GM18511 (cell line): ENCODE data around the gene SLC12A7.
"Not testable (repeated sequence)": the region's sequence is repeated elsewhere in the genome, so short reads cannot be mapped to it uniquely, and the experiment has no call there.

Source experiments
- ATAC-seq: cut with Tn5 transposase; IDR thresholded peaks from one replicate; pipeline ENCODE4 v1.9.1; 2021; ENCODE audit warnings: mild to moderate bottlenecking, moderate library complexity; ENCODE audit not compliant: unreplicated experiment

Gene SLC12A7

DNA sequence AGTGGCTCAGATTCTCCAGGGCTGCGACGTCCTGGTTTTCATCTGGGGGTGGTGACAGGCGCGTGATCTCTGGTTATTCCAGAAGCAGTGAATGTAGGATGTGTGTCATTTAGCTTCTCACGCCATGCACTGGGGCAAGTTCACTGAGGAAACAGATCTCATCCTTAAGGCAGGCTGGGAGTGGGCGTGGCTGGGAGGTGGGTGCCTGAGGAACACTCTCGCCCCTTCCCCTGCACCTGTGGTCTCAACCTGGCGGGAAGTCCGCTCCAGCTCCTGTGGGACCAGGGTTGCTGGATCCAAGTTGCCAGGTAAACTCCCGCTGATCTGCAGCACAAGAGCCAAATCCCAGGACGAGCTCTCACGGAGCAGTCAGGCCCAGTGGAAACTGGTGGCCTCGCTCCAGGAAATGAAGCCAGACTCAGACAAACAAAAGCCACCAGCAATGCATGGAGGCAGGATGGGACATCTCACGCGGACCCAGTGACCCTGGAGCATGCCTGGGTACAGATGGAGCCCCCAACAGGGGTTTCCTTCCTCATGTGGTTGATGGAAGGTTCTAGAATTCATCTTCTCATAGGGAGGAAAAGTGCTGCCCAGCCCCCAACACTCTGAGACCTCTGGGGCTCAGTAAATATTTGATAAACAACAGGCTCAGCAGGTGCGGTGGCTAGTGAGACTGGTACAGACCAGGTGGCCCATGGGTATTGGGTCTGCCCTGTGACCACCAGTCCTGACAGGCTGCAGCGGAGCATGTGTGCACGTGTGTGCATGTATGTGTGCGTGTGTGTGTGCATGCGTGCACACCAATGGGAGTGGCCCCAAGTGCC, 16.3 kb upstream of the SLC12A7 start:
- no peak for ATAC-seq

DNA sequence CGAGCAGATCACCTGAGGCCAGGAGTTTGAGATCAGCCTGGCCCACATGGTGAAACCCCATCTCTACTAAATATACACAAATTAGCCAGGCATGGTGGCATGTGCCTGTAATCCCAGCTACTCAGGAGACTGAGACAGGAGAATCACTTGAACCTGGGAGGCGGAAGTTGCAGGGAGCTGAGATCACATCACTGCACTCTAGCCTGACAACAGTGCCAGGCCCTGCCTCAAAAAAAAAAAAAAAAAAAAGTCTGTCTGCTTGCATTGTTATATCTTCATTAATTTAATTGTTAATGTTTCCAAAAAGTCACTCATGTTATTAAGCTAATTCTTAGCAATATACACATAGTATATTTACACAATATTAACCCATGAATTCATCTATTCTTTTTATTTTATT, 13.8 kb upstream of the SLC12A7 start:
- ATAC-seq, result not testable (repeated sequence)

GRCh38 chr5:1125030-1125357, 13.1 kb upstream of the SLC12A7 start:
- ATAC-seq, result no peak

DNA sequence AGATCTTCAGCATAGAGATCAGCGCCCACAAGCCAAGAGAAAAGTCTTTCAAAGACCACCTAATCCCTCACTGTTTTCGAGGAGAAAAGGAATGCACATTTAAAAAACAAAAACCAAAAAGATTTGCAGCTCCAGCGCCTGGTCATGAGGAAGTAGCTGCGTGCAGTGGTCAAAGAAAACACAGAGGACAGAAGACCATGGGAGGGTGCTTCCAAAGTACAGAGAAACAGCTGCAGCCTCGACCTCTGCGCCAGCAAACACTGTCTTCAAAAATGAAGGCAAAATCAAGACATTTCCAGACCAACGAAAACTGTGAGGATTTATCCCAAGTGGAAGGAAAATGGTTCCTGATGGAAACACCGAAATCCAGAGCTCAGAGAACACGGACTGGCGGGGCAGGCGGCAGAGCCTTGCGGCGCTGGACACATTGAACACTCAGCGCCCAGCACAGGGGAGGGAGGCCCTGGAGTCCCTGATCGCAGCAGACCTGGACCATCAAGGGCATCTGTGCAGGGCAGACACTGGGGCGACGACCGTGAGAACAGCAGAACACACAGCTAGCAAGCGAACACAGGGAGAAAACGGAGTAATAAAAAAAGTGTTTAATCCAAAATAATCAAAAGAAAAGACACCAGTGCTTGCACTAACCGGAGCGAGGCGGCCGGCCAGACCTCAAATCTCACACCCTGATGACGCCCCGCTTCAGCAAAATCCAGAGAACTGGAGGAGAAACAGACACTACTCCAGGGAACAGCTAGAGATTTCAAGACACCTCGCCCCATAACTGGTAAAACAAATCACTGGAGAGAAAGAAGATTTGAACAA, 12.6 kb upstream of the SLC12A7 start:
- no peak for ATAC-seq

DNA sequence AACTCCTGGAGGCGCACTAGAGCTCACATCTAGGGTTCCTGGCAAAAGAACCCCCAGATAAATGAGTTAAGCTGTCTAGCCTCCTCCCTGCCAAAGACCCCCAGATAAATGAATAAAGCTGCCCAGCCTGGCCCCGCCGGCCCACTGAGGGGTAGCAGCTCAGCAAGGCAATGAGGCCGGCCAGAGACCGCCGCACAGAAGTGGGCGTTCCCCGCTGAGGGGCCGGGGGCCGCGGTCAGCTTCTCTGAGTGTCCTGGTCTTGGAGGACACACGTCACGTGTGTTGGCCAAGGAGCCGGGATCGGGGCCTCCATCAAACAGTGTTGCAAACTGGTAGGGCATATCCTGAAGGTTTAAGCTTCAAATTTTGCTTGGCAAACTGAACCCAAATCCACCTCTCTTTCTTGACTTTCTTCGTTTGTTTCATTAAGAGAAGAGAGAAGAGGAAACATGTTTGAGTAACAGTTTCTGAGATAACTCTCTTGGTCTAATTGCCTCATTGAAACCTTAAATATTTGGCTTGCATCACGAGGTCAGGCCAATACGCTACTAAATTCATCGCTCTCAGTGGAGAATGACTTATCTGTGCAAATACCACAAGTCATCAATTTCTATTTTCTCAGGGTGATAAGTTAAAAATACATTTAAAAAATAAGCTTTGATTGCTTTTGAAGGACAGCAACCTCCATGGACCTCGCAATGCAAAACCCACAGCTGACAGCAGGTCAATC, 11.7 kb upstream of the SLC12A7 start:
- ATAC-seq, result no peak

GRCh38 chr5:1122511-1123294, 10.8 kb upstream of the SLC12A7 start:
- ATAC-seq, result no peak

DNA sequence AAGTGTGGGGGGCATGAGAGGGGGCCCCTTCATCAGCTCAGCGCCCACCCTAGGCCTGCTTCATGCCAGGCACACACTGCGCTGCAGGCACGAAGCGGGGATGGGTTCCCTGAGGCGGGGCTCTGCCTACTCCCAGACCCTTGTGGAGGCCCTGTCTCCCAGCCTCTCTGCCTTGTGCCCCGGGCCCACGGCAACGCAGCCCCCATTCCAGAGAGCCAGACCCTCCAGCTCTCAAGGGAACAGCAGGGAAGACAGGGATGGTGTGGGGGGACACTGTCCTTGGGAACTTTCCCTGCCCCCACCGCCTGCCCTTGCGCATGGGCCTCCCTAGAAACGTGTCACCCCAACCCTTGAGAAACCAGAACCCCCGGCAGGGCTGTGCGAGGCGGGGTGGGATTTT, 10.0 kb upstream of the SLC12A7 start:
- ATAC-seq, result no peak

DNA sequence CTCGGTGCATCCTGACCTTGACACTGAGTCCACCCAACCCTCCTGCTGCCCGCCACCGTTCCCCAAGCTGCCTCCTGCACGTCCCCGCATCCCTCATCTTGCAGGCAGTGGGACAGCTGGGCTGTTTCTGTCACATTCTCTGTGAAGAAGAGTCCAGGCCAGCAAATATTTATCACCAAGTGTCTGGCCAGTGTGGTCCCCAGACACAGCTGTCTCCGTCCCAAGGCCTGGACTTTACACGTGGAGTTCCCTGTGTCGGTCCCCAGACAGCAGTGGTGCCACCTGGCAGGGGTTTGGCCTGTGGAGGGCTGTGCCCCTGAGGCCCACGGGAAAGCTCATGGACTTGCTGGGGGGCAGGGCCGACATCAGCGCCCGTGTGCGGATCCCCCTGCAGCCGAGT, 9.2 kb upstream of the SLC12A7 start:
- no peak for ATAC-seq

GRCh38 chr5:1120236-1120999, 8.6 kb upstream of the SLC12A7 start:
- ATAC-seq, result no peak

GRCh38 chr5:1119312-1119831, 7.5 kb upstream of the SLC12A7 start:
- ATAC-seq, result no peak

- ATAC-seq, result no peak
These were observed 6.9 kb upstream of the SLC12A7 start for GRCh38 chr5:1118738-1119137.

DNA sequence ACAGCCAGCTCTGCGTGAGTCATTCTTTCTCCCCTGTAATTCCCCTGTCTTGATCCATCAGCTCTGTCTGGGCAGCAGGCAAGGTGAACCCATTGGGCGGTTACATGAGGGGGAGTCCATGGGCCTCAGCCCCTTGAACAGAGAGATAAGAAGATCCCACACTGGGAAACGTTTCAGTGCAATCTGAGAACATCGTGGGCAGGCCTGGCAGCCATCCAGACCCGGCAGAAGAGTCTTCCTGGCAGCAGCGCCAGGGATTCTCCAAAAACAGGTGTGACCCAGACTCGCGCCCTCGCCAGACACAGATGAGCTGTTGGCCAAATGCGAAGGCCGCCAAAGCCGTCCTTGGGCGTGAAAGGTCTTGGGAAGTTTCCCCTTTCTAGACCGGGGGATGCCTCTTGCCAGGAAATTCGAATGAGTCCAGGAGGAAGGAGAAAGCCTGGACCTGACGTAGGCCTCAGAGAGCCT, 6.4 kb upstream of the SLC12A7 start:
- no peak for ATAC-seq

GRCh38 chr5:1116977-1117376, 5.1 kb upstream of the SLC12A7 start:
- no peak for ATAC-seq

DNA sequence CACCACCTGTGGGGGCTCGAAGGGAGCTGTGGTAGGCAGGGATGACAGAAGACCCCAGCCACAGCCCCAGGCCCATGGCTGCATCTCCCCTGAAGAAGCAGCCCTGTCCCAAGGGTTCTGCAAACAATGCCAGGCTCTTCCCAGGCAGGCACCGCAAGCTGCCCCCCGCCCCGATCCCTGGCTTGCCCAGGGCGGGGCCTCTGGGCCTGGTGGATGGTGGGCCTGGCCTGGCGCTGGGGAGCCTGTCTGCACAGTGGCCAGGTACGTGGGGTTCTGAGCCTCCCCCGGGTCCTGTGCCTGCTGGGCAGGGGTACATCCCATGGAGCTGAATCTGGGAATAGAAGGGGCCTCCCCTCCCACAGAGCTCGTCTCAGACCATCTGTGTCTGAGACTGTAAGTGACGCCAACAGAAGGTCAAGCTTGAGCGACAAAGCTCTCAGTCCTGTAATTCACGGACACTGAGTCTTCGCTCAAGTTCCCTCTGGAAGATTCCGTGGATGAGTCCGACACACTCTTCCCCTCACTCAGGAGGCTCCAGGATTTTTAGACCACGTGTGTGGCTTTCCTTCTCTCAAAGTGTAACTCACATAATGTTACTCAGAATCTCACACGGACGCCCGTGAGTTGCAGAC, 4.4 kb upstream of the SLC12A7 start:
- no peak for ATAC-seq

DNA sequence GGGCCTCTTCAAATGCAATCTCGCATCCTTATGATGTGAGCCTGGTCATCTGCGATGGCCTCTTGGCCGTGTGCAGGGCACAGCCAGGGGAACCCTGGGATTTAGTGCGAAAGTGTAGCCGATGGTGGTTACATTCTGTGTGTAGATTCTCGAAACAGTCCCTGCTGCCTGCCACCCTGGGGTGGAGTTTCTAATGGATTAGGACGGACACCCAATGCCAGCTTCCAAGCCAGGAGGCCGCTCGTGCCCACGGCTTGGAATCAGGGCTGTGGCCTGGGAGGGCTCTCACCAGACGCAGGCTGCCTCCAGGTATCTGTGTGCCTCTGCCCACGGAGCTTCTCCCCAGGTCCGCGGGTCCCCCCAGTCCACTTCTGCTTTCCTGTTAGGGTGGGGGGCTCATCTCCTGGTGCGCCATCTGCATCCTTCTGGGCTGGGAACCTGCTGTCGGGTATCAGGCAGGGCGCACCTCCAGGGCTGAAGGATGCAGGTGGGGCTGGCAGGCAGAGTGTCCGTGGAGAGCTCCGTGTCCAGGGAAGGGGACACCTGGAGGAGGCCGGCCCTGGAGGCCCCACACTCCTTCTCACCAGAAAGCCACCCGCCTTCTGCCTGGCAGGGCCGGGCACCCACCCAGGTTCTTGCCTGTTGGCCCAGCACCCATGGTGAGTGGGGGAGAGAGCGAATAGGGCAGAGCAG, 3.4 kb upstream of the SLC12A7 start:
- no peak for ATAC-seq

- ATAC-seq, result no peak
These were observed 2.1 kb upstream of the SLC12A7 start for GRCh38 chr5:1113805-1114586.

- ATAC-seq, result no peak
These were observed 1.4 kb upstream of the SLC12A7 start for GRCh38 chr5:1113332-1113690.
